GM12864 (cell line): ENCODE measurements around the gene CCDC201.
"Not testable (repeated sequence)": the region's sequence is repeated elsewhere in the genome, so short reads cannot be mapped to it uniquely, and the experiment has no call there.

ENCODE experiments used
- DNase-seq: peaks from one replicate; pipeline ENCODE4 v3.0.0-alpha.2; 2011; ENCODE audit warnings: low read depth
- H3K4me3 ChIP-seq: 2 replicates; pipeline ENCODE4 v1.5.1; 2011; ENCODE audit warnings: mild to moderate bottlenecking, low read depth, low read length, control low read depth
- CTCF ChIP-seq: IDR thresholded peaks from 2 replicates; pipeline ENCODE4 v1.5.1; 2011; ENCODE audit warnings: low read depth, mild to moderate bottlenecking, moderate library complexity, low read length, control low read depth, inconsistent platforms; ENCODE audit errors: missing control alignments

Gene CCDC201

DNA sequence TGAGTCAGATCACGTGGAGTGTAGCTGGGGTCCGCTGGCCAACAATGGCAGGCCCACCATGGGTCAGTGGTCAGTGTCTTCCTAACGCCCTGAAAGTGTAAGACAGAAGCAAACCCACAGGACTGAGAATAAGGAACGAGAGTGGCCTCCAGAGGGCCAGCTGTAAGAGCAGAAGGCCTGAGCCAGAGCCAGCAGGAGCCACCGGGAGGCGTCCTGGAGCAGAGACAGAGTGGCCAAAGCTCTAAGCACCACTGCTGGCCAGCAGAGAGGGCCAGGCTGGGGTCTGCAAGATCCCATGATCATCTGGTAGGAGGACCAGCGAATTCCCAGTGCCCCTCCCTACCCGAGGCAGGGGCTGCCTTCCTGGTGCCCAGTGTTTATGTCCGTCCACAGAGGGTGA lies 9.2 kb downstream of the CCDC201 start:
- DNase-seq, result no peak
- TF ChIP-seq CTCF, result no peak

GRCh38 chr7:45856888-45857287 lies 16.0 kb downstream of the CCDC201 start:
- DNase-seq, H3K4me3 ChIP-seq: not testable (repeated sequence)

More for the DNA sequence above, 9.2 kb downstream of the CCDC201 start:
- H3K4me3 ChIP-seq, result no peak overlapping the region

DNA sequence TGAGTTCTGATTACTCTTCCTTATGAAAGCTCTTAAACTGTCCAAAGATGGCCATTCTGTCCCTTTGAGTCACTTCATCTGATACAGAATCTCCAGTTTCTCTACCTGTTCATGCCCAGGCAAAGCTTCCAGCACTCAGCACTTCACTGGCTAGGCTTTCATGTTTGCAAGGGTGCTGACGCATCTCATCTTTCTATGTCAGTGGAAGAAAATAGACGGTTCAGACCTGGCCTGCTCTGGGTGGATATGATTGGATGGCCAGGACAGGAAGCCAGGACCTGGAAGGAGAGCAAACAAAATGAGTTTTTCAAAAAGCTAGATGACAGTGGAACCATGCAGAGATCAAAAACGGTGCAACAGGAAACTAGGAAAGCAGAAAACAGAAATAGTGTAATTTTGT lies 17.2 kb downstream of the CCDC201 start:
- not testable (repeated sequence) for DNase-seq, H3K4me3 ChIP-seq

- DNase-seq, H3K4me3 ChIP-seq: not testable (repeated sequence)
Observed at GRCh38 chr7:45853491-45853890, 19.4 kb downstream of the CCDC201 start.

DNA sequence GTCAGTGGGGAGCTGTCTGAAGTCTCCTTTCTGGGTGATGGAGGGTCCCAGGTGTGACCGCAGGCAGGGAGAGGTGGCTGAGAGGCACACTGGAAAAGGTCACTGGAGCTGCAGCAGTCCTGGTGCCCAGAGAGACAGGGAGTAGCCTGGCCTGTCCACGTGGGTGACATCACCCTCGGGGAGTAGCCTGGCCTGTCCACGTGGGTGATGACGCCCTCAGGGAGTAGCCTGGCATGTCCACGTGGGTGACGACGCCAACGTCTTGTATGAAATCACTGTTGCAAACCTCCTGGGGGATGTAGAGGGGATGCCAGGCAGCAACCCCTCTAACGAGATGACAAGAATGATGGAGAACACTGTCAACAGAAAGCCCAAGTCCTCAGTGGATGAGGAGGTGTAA lies 19.9 kb downstream of the CCDC201 start:
- H3K4me3 ChIP-seq, DNase-seq: not testable (repeated sequence)

DNA sequence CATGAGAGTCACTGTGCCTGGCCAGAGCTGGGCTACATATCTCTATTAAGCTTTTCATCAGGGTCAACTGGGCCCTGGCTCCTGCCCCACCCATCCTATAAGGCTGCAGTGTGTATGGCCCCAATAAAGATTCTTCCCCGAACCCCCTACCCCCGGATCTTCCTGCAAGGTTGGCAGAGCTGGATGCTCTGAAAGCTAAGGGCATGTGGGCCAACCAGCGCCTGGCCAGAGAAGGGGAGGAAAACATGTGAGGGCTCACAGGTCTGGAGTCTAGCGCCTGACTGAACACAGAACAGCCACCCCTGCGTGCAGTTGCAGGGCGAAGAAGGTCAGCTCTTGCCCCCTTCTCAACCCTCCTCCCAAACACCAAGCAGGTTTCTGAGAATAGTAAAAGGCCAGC lies 24.1 kb downstream of the CCDC201 start:
- not testable (repeated sequence) for DNase-seq, H3K4me3 ChIP-seq

DNA sequence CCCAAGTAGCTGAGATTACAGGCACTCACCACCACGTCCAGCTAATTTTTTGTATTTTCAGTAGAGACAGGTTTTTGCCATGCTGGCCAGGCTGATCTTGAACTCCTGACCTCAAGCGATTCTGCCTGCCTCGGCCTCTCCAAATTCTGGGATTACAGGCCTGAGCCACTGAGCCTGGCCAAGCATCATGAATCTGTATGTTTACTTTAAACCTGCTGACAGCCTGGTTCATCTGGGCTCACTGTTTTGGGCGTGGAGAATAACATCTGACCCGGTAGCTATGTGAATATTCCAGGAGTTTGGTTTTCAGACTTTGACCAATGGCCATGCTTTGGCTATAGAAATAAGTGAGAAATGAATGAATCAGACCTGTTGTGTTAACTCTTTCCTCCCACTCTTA lies 26.3 kb downstream of the CCDC201 start:
- not testable (repeated sequence) for DNase-seq, H3K4me3 ChIP-seq

- not testable (repeated sequence) for H3K4me3 ChIP-seq, DNase-seq
Observed at GRCh38 chr7:45841926-45842717, 30.8 kb downstream of the CCDC201 start.

DNA sequence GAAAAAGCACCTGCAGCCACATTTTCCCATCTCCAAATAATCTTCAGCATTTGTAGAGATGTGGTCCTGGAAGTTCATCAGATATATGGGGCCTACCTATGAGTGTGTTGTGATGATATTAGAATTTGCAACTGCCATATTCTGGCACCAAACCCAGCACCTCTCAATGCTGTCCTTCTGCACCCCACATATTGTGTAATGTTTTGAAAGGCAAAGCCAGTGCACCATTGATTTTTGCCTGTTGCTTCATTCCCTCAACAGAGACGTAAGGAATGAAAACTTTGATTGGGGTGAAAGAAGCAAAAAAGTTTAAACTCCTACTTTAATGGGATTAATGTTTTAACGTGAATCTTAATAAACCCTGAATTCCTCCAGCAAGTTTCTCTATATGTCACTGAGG lies 34.0 kb downstream of the CCDC201 start:
- H3K4me3 ChIP-seq, DNase-seq: not testable (repeated sequence)

GRCh38 chr7:45832433-45833177 lies 40.3 kb downstream of the CCDC201 start:
- not testable (repeated sequence) for DNase-seq, H3K4me3 ChIP-seq

DNA sequence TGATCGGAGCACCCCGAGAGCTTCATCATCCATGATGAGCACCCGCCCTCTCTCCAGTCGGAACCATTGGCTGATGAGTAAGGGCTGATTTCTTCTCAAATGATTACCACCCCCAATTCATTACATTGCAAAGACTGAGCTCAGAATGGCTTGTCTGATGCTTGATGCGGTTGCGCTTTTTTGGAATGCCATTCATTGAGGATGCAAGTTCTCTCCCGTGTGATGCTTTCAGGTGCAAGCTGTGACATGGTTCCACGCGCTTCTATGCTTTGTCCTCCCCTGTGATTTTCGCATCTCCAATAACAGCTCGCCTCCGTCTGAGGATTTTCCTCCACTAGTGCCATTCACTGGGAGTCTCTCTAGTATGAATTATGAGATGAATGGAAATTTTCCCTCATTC lies 43.0 kb downstream of the CCDC201 start:
- not testable (repeated sequence) for DNase-seq, H3K4me3 ChIP-seq

- DNase-seq, H3K4me3 ChIP-seq: not testable (repeated sequence)
Observed at GRCh38 chr7:45827731-45828130, 45.2 kb downstream of the CCDC201 start.

GRCh38 chr7:45826550-45826949 lies 46.3 kb downstream of the CCDC201 start:
- DNase-seq, H3K4me3 ChIP-seq: not testable (repeated sequence)

- H3K4me3 ChIP-seq, DNase-seq: not testable (repeated sequence)
Observed at GRCh38 chr7:45818763-45819162, 54.1 kb downstream of the CCDC201 start.

GRCh38 chr7:45817913-45818312 lies 55.0 kb downstream of the CCDC201 start:
- H3K4me3 ChIP-seq, DNase-seq: not testable (repeated sequence)

- not testable (repeated sequence) for H3K4me3 ChIP-seq
Observed at GRCh38 chr7:45817016-45817415, 55.9 kb downstream of the CCDC201 start.

DNA sequence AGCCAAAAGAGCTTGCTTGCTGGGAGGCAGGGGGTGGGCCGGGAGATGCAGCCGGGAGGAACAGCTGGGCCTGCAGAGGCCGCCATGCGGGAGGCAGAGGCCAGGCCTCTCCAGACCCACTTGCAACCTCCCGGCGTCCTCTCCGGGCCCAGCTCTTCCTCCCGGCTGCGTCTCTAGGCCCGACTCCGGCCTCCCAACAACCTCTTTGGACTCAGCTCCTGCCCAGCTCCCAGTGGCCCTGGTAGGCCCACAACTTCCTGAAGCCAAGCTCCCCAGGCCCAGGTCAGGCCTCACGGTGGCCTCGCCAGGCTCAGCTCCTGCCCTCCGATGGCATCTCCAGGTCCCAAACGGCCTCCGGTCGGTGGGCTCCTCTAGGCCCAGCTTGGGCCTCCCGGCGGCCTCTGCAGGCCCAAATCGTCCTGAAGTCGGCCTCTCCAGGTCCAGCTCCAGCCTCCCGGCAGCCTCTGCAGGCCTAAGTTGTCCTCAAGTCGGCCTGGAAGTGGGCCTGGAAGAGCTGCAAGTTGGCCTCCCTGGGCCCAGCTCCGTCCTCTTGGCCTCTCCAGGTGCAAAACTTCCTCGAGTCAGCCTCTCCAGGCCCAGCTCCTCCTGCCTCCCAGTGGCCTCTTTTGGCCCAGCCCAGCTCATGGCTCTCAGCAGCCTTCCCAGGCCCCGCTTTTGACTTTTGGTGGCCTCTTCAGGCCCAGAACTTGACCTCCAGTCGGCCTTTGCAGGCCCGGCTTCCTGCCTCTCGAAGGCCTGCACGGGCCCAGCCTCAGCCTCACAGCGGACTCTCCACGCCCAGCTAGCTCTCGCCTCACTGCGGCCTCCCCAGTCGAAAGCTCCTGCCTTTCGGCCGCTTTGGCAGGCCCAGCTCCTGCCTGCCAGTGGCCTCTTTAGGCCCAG lies 58.4 kb downstream of the CCDC201 start:
- DNase-seq, H3K4me3 ChIP-seq: not testable (repeated sequence)

More at GRCh38 chr7:45817016-45817415, 55.9 kb downstream of the CCDC201 start:
- DNase-seq, result not testable (repeated sequence)

DNA sequence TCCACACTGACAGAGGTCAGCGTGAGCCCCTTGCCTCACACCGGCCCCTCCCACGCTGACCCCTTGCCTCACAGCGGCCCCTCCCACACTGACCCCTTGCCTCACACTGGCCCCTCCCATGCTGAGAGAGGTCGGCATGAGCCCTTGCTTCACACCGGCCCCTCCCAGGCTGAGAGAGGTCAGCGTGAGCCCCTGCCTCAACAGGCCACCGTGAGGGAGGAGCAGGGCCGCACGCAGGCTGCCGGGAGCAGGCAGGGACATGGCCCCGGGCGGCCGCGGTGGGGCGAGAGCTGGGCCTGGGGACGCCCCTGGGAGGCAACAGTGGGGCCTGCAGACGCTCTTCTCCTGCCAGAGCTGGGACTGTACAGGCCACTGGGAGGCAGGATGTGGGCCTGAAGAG lies 59.1 kb downstream of the CCDC201 start:
- DNase-seq, H3K4me3 ChIP-seq: not testable (repeated sequence)
